Skeletal muscle tissue (tissue), 4 donors: ENCODE data around the gene LSM11. TPM values are rescaled to one million over a fixed set of nuclear protein-coding genes. Genes with fewer than 3 reads are reported as not detected.
"Not testable (repeated sequence)": the region's sequence is repeated elsewhere in the genome, so short reads cannot be mapped to it uniquely, and the experiment has no call there.

Experiments used
- H3K27ac ChIP-seq: one replicate; pipeline ENCODE4 v1.7.0; 2013; ENCODE audit warnings: mild to moderate bottlenecking, low read depth, low read length, inconsistent platforms
- H3K27me3 ChIP-seq, 3 donors: one replicate each; pipeline ENCODE4 v1.7.0; 2013; ENCODE audit warnings: low read length in 3 of 3; ENCODE audit not compliant: control insufficient read depth in 3 of 3, insufficient read depth in 3 of 3
- H3K36me3 ChIP-seq, 3 donors: one replicate each; pipeline ENCODE4 v1.7.0; 2013; ENCODE audit warnings: low read length in 3 of 3; ENCODE audit not compliant: control insufficient read depth in 3 of 3, insufficient read depth in 3 of 3
- H3K4me1 ChIP-seq, 3 donors: one replicate each; pipeline ENCODE4 v1.7.0; 2013; ENCODE audit warnings: low read length in 3 of 3, mild to moderate bottlenecking in 3 of 3; ENCODE audit not compliant: control insufficient read depth in 3 of 3, insufficient read depth in 3 of 3
- H3K4me3 ChIP-seq, 3 donors: one replicate each; pipeline ENCODE4 v1.7.0; 2013; ENCODE audit warnings: low read length in 3 of 3
- H3K9ac ChIP-seq, 3 donors: one replicate each; pipeline ENCODE4 v1.7.0; 2013; ENCODE audit warnings: low read length in 3 of 3, mild to moderate bottlenecking in 3 of 3, moderate library complexity in 2 of 3, low read depth in 1 of 3
- H3K9me3 ChIP-seq, 3 donors: one replicate each; pipeline ENCODE4 v1.7.0; 2013; ENCODE audit warnings: low read length in 3 of 3; ENCODE audit not compliant: control insufficient read depth in 3 of 3
- total RNA-seq: library from RNA; depleted of rRNA; stranded (reverse); fragments of >200 nt; gene quantifications from one replicate; pipeline ENCODE4 v1.2.3, GENCODE V29; 2014
- donor health status: Osteomylitis.

The LSM11 gene
- total RNA-seq, 1 donor from 2014 or later, result 8.9 TPM

DNA sequence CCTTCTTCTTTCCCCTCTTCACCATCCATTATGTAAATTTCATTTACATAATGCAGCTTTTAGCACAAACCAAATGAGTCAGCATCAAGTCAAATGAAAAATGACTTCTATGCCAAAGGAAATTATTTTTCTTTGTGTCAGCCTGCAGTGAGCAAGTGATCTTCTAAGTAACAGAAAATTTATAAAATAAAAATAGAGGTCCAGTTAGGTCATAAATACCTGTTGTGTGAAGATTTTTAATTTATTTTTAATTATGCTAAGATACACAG lies 29.0 kb upstream of the LSM11 start:
- H3K27ac ChIP-seq, result no peak overlapping the region
- H3K27me3 ChIP-seq, result no peaks in the 10 kb centered on the region
- H3K9ac ChIP-seq, result no peak overlapping the region
- no peaks in the 10 kb centered on the region for H3K36me3 ChIP-seq
- H3K4me3 ChIP-seq, result no peak overlapping the region
- peaks cover 0 to 4% (median 2%) of the 10 kb centered on the region in 3 donors for H3K4me1 ChIP-seq
- H3K9me3 ChIP-seq, result no peaks in the 10 kb centered on the region

GRCh38 chr5:157718519-157718918 lies 25.0 kb upstream of the LSM11 start:
- H3K4me1 ChIP-seq, result peaks cover 0 to 4% (median 2%) of the 10 kb centered on the region in 3 donors
- H3K9me3 ChIP-seq, result no peaks in the 10 kb centered on the region
- no peak overlapping the region for H3K27ac ChIP-seq
- no peaks in the 10 kb centered on the region for H3K27me3 ChIP-seq
- H3K36me3 ChIP-seq, result no peaks in the 10 kb centered on the region
- H3K9ac ChIP-seq, result no peak overlapping the region
- H3K4me3 ChIP-seq, result peak overlapping the region in 1 of 3 donors; percentile 9

DNA sequence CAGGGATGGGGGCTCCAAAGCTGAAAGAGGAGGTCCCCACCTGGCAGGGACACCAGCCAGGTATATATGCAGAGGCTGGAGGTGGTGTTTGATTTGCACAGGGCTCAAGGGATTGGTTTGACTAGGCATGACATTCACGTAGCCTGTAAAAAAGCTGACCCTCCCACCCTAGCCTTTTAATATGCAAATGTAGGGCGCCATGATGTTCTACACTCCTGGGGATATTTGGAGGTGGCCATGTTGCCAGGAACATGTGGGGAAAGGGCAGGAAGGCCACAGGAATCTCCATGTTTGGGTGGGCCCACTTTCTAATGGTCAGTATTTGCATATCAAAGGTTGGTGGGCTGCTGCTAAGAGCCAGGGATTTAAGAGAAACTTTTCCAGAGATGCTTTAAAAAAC lies 24.3 kb upstream of the LSM11 start:
- no peak overlapping the region for H3K27ac ChIP-seq
- no peak overlapping the region for H3K9ac ChIP-seq
- no peaks in the 10 kb centered on the region for H3K27me3 ChIP-seq
- peaks cover 0 to 4% (median 2%) of the 10 kb centered on the region in 3 donors for H3K4me1 ChIP-seq
- no peaks in the 10 kb centered on the region for H3K36me3 ChIP-seq
- no peaks in the 10 kb centered on the region for H3K9me3 ChIP-seq
- H3K4me3 ChIP-seq, result no peak overlapping the region

DNA sequence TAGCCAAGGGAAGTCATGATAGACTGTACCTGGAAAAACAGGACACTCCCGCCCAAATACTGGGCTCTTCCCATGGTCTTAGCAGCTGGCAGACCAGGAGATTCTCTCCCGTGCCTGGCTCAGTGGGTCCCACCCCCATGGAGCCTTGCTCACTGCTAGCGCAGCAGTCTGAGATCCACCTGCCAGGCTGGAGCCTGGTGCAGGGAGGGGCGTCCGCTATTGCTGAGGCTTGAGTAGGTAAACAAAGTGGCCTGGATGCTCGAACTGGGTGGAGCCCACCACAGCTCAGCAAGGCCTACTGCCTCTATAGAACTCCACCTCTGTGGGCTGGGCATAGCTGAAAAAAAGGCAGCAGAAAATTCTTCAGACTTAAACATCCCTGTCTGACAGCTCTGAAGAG lies 22.4 kb upstream of the LSM11 start:
- Histone ChIP-seq H3K4me1 (peaks cover 0 to 4% (median 2%) of the 10 kb centered on the region in 3 donors), H3K27ac (no peak overlapping the region), H3K4me3 (no peak overlapping the region), H3K9ac (no peak overlapping the region), H3K27me3 (no peaks in the 10 kb centered on the region), H3K36me3 (no peaks in the 10 kb centered on the region), H3K9me3 (no peaks in the 10 kb centered on the region)

DNA sequence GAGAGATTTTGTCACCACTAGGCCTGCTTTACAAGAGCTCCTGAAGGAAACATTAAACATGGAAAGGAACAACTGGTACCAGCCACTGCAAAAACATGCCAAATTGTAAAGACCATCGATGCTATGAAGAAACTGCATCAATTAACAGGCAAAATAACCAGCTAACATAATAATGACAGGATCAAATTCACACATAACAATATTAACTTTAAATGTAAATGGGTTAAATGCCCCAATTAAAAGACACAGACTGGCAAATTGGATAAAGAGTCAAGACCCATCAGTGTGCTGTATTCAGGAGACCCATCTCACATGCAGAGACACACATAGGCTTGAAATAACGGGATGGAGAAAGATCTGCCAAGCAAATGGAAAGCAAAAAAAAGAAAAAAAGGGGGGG lies 20.6 kb upstream of the LSM11 start:
- H3K9ac ChIP-seq, H3K36me3 ChIP-seq, H3K27me3 ChIP-seq, H3K9me3 ChIP-seq, H3K27ac ChIP-seq, H3K4me3 ChIP-seq, H3K4me1 ChIP-seq: not testable (repeated sequence)

DNA sequence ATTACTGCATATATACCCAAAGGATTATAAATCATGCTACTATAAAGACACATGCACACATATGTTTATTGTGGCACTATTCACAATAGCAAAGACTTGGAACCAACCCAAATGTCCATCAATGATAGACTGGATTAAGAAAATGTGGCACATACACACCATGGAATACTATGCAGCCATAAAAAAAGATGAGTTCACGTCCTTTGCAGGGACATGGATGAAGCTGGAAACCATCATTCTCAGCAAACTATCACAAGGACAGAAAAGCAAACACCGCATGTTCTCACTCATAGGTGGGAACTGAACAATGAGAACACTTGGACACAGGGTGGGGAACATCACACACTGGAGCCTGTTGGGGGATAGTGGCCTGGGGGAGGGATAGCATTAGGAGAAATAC lies 16.9 kb upstream of the LSM11 start:
- not testable (repeated sequence) for H3K27me3 ChIP-seq, H3K4me1 ChIP-seq, H3K27ac ChIP-seq, H3K4me3 ChIP-seq, H3K9me3 ChIP-seq, H3K9ac ChIP-seq, H3K36me3 ChIP-seq

DNA sequence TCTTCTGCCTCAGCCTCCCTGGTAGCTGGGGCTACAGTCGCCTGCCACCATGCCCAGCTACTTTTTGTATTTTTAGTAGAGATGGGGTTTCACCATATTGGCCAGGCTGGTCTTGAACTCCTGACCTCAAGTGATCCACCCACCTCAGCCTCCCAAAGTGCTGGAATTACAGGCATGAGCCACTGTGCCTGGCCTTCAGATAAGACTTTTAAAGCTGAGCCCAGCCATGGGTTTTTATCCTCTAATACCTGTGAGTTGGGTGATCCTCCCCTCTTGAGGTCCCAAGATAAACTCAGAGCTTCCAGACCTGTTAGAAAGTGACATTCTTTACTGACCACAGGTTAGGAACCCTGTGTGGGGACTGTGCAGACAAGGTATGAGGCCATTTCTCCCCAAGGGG lies 15.7 kb upstream of the LSM11 start:
- not testable (repeated sequence) for H3K9ac ChIP-seq, H3K27ac ChIP-seq, H3K27me3 ChIP-seq, H3K9me3 ChIP-seq, H3K4me3 ChIP-seq, H3K36me3 ChIP-seq
- H3K4me1 ChIP-seq, result peaks cover 4 to 12% (median 8%) of the 10 kb centered on the region in 3 donors

DNA sequence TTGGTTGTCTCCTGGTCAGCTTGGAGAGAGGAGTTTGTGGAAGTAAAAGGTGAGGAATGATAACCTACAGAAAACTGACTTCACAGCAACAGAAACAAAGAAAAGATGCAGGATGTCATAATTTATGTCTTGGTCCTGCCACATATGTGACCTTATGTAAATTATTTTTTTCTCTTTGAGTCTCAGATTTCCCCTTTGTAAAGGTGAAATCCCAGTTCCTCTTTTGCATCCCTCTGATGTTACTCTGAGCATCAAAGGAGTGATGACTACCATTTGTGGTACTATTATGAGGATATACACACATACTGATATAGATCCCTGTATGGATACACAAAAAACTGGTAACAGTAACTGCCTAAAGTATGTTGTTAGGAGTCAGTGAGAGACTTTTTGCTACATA lies 13.7 kb upstream of the LSM11 start:
- Histone ChIP-seq H3K9ac (no peak overlapping the region), H3K4me3 (no peak overlapping the region), H3K4me1 (peaks cover 4 to 12% (median 8%) of the 10 kb centered on the region in 3 donors), H3K27ac (no peak overlapping the region), H3K36me3 (peaks cover 3 to 13% (median 7%) of the 10 kb centered on the region in 3 donors), H3K9me3 (no peaks in the 10 kb centered on the region), H3K27me3 (no peaks in the 10 kb centered on the region)

DNA sequence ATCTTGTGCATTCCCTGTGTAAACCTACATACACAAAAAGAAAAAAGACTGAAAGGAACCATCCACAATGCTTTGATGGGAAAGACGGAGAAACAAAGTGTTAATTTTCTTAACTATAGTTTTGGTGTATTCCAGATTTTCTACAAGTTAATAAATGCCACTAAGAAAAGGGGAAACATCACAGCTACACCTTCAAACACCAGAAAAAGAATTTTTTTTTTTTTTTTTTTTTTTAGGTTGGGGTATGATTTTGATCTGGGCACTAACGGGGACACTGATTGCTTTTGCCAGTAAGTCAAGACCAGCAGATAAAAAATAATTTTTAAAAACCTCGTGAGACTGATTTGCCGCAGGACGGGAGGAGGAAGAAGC lies 12.6 kb upstream of the LSM11 start:
- peaks cover 4 to 12% (median 8%) of the 10 kb centered on the region in 3 donors for H3K4me1 ChIP-seq
- H3K4me3 ChIP-seq, result peak overlapping the region; percentile 95 to 100 (median 99)
- peak overlapping the region; percentile 75 to 98 (median 93) for H3K9ac ChIP-seq
- no peak overlapping the region for H3K27ac ChIP-seq
- no peaks in the 10 kb centered on the region for H3K9me3 ChIP-seq
- no peaks in the 10 kb centered on the region for H3K27me3 ChIP-seq
- H3K36me3 ChIP-seq, result peaks cover 7 to 19% (median 9%) of the 10 kb centered on the region in 3 donors

DNA sequence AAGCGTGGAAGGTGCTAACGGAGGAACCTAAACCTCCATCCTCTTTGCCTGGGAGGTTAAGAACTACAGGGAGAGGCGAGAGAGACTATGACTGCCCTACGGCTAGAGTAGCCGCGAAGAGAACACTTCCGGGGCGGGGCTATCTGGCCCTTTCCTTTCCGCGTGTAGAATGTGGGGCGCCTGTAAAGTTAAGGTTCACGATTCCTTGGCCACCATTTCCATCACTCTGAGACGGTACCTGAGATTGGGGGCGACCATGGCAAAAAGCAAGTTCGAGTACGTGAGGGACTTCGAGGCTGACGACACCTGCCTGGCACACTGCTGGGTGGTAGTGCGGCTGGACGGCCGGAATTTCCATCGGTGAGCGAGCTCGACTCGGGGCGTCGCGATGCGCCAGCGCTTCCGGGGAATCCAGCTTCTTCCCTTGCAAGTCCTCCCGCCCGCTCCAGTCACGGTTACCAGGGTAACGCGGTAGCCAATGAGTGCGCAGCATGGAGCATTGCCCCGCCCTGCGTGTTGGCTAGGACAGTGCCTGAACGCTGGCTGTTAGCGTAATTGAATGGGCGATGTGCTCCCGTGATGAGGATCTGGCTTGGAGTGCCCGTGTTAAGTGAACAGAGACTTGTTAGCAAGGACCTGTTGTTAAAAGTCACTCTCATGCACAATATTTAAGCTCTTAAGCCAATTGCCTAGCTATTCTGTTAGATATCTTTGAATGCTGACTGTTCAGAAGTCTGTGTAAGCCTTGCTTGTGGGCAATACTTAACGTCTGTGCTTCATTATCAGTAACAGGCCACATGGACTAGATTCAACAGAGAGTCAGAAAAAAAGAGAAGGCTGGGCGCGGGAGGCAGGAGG lies 12.0 kb upstream of the LSM11 start, which contains the start of gene THG1L:
THG1L (plus strand) TSS at position 149 of the 858 bp plus-strand sequence; CDS start at position 170, 21 bp downstream.
- Histone ChIP-seq H3K4me1 (peaks cover 4 to 12% (median 8%) of the 10 kb centered on the region in 3 donors), H3K27me3 (no peaks in the 10 kb centered on the region), H3K27ac (peak within 1 kb of the TSS; percentile 81)

More for the DNA sequence above, 12.0 kb upstream of the LSM11 start, which contains the start of gene THG1L:
- peak within 1 kb of the TSS; percentile 75 to 98 (median 93) for H3K9ac ChIP-seq
- peak within 1 kb of the TSS; percentile 95 to 100 (median 99) for H3K4me3 ChIP-seq
- no peaks in the 10 kb centered on the region for H3K9me3 ChIP-seq
- peaks cover 9 to 22% (median 12%) of the 10 kb centered on the region in 3 donors for H3K36me3 ChIP-seq
